ENCODE results near the gene SLC7A14. TPM values are rescaled to one million over a fixed set of nuclear protein-coding genes. Genes with fewer than 3 reads are reported as not detected.

The SLC7A14 gene
- total RNA-seq, 1 donor from 2014 or later, result 6.2 TPM

DNA sequence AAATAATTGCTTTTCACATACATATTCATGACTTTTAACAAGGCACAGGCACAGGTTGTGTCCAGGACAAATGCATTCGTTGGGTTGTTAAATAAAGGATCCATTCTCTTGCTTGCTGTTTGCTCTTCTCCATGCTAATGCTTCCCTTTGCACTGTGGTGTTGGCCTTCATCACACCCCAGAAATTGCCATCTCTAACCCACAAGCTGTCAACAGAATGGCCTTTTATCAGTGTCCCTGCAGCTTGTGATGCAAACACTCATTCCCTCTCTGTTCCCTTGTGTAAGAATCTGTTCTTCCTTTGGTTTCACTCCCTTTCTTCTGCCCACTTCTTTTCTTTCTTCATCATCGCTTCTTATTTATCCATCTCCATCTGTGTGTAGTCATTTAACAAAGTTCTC lies 72.2 kb downstream of the SLC7A14 start:
- TF ChIP-seq CTCF (IDR thresholded peaks at IDR 0.05; ENCODE audit: partially characterized antibody, unreplicated experiment), result no peak
- Mint-ChIP-seq H3K9me3 (ENCODE audit: unreplicated experiment) (no peaks in the 10 kb centered on the region), H3K4me3 (ENCODE audit: unreplicated experiment) (no peak overlapping the region), H3K27me3 (ENCODE audit: unreplicated experiment) (peaks cover 2% of the 10 kb centered on the region), H3K36me3 (ENCODE audit: unreplicated experiment) (no peaks in the 10 kb centered on the region), H3K4me1 (ENCODE audit: low read depth, unreplicated experiment) (peaks cover 1% of the 10 kb centered on the region), H3K27ac (ENCODE audit: unreplicated experiment) (no peak overlapping the region)
- DNase-seq, result no peak

DNA sequence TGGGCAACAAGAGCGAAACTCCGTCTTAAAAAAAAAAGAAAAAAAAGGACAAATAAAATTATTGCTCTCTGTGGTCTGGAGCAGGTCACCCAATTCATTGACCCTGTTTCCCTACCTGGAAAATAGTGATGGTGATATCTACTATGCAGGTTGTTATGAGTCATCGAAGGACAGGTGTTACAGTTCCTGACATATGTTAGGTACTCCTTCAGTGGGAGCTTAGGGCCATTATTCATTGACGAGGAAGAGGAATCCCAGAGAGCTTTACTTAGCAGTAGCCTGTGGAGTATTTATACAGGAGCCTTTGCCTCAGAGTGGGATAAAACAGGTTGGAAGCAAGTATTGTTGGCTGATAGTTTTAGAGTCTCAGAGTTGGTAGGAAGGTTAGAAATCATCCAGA lies 74.5 kb downstream of the SLC7A14 start:
- no peak for TF ChIP-seq CTCF (IDR thresholded peaks at IDR 0.05; ENCODE audit: partially characterized antibody, unreplicated experiment)
- Mint-ChIP-seq H3K27me3 (ENCODE audit: unreplicated experiment) (peaks cover 2% of the 10 kb centered on the region), H3K4me1 (ENCODE audit: low read depth, unreplicated experiment) (no peaks in the 10 kb centered on the region), H3K4me3 (ENCODE audit: unreplicated experiment) (no peak overlapping the region), H3K9me3 (ENCODE audit: unreplicated experiment) (no peaks in the 10 kb centered on the region), H3K36me3 (ENCODE audit: unreplicated experiment) (no peaks in the 10 kb centered on the region), H3K27ac (ENCODE audit: unreplicated experiment) (no peak overlapping the region)
- DNase-seq, result no peak

DNA sequence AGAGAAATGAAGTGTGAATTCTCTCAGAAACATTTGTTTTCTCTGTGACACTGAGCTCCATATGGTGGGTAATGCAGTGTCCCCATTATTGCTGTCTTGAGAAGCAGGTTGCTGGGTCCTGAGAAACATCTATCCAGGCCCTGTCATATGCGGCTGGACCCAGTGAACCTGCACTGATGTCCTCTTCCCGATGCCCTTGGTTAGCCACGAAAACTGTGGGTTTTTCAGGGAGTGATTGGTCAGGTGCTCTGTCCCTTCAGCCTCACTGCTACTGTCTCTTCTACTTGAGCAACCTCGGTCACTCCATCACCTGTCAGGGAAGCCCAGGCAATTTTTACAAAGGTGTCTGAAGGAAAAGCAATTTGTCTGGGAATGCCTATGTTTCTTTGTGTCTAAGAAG lies 77.0 kb downstream of the SLC7A14 start:
- H3K4me3 Mint-ChIP-seq (ENCODE audit: unreplicated experiment), result no peak overlapping the region
- no peak for DNase-seq
- H3K27me3 Mint-ChIP-seq (ENCODE audit: unreplicated experiment), result peaks cover 2% of the 10 kb centered on the region

DNA sequence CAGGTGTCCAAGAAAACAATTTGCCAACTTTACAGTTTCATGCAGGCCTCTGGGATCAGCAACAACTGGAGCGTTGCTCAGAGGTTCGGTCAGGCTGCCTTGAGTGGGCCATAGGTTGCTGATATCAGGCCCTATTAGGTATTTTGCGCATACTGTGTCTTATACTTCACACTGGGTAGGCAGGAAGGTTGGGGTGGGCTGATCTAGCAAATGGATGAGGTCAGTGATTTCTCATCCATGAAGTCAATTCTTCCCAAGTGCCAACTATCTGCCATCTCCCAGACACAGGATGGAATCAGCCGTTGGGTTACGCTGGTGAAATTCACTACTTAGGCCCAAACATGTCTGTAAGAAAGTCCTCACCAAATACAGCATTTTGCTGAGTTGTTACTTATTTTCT lies 77.6 kb downstream of the SLC7A14 start:
- no peaks in the 10 kb centered on the region for H3K4me1 Mint-ChIP-seq (ENCODE audit: low read depth, unreplicated experiment)
- no peaks in the 10 kb centered on the region for H3K36me3 Mint-ChIP-seq (ENCODE audit: unreplicated experiment)
- no peak overlapping the region for H3K4me3 Mint-ChIP-seq (ENCODE audit: unreplicated experiment)
- no peaks in the 10 kb centered on the region for H3K9me3 Mint-ChIP-seq (ENCODE audit: unreplicated experiment)
- H3K27ac Mint-ChIP-seq (ENCODE audit: unreplicated experiment), result no peak overlapping the region
- H3K27me3 Mint-ChIP-seq (ENCODE audit: unreplicated experiment), result peaks cover 2% of the 10 kb centered on the region
- TF ChIP-seq CTCF (IDR thresholded peaks at IDR 0.05; ENCODE audit: partially characterized antibody, unreplicated experiment), result no peak
- DNase-seq, result no peak

More for the DNA sequence above, 77.0 kb downstream of the SLC7A14 start:
- Mint-ChIP-seq H3K36me3 (ENCODE audit: unreplicated experiment) (no peaks in the 10 kb centered on the region), H3K9me3 (ENCODE audit: unreplicated experiment) (no peaks in the 10 kb centered on the region), H3K27ac (ENCODE audit: unreplicated experiment) (no peak overlapping the region), H3K4me1 (ENCODE audit: low read depth, unreplicated experiment) (no peaks in the 10 kb centered on the region)
- no peak for TF ChIP-seq CTCF (IDR thresholded peaks at IDR 0.05; ENCODE audit: partially characterized antibody, unreplicated experiment)

GRCh38 chr3:170507063-170507462 lies 78.8 kb downstream of the SLC7A14 start:
- no peak for DNase-seq
- no peak for TF ChIP-seq CTCF (IDR thresholded peaks at IDR 0.05; ENCODE audit: partially characterized antibody, unreplicated experiment)
- Mint-ChIP-seq H3K4me3 (ENCODE audit: unreplicated experiment) (no peak overlapping the region), H3K4me1 (ENCODE audit: low read depth, unreplicated experiment) (no peaks in the 10 kb centered on the region), H3K27me3 (ENCODE audit: unreplicated experiment) (no peaks in the 10 kb centered on the region), H3K9me3 (ENCODE audit: unreplicated experiment) (no peaks in the 10 kb centered on the region), H3K27ac (ENCODE audit: unreplicated experiment) (no peak overlapping the region), H3K36me3 (ENCODE audit: unreplicated experiment) (no peaks in the 10 kb centered on the region)
